GM18951 (cell line): ENCODE results near the gene C11orf87.

ENCODE experiments used
- POLR2A ChIP-seq: IDR thresholded peaks from 4 replicates; pipeline ENCODE4 v1.6.1; 2011; ENCODE audit warnings: mild to moderate bottlenecking; ENCODE audit not compliant: insufficient read length, insufficient read depth; ENCODE audit errors: extremely low read depth
- in situ Hi-C: fragments of 300-500 bp; cut with MboI; formaldehyde crosslinking; loops from one replicate; pipeline ENCODE4 v1.12.0; 2022; ENCODE audit warnings: low sequenced_read_pairs, mixed read lengths, inconsistent platforms; ENCODE audit not compliant: unreplicated experiment

Gene C11orf87

DNA sequence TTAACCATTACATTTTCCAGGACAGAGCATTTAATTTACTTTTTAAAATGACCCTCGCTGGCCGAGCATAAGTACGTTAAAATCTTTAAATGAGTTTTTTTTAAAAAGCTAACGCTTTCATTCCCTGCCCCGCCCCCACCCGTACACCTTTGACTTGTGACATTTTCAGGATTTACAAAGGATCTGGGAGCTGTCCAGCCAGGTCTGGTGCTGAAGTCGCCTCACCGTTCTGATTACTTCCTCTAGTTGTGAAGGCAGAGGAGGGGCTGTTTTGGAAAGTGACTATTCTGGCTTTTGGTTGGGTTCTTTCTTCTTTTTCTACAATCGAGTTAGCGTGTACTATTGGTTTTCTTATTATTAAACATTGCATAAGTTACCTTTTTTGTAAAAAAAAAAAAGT lies 2.9 kb downstream of the C11orf87 start:
- in situ Hi-C loops = no loop called here

DNA sequence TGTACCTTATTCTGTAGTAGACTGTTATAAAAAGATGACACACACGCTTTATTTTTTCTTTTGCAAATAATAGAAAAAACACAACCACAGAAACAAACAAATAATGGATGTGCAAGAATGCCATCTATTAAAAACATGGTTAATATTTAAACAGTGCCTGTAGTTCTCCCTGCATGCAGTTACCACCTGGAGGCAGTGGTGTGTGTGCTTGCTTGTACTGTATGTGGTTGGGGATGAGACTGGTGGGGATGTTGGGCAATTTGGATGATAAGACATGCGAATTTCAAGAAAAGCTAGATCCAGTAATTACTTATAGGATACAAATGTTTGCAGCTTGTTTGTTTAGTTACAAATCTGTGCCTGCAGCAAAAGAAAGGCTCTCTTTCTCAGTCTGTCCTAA lies 3.6 kb downstream of the C11orf87 start:
- in situ Hi-C loops = no loop called here
- no peak for TF ChIP-seq POLR2A

More for the DNA sequence above, 2.9 kb downstream of the C11orf87 start:
- no peak for TF ChIP-seq POLR2A

GRCh38 chr11:109426442-109427240 lies 4.7 kb downstream of the C11orf87 start:
- in situ Hi-C loops = no loop called here
- TF ChIP-seq POLR2A = no peak

DNA sequence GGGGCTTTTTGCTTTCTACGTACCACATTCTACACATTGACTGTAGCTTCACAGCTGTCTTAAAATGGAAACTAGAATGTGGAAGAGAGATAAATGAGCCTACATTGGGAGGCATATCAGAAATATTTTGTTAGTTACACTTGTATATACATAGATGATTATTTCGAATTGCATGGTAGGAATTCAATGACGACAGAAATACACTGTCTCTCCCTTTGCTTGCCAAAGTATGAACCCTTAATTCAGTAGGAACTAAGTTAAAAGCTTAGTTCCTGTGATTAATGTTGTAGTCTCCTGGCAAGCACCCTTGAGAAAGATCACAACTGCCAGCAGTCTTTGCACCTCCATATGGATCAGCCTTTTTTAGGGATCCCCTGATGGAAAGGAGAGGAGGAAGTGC lies 10.1 kb downstream of the C11orf87 start:
- TF ChIP-seq POLR2A = no peak
- in situ Hi-C loops = no loop called here

DNA sequence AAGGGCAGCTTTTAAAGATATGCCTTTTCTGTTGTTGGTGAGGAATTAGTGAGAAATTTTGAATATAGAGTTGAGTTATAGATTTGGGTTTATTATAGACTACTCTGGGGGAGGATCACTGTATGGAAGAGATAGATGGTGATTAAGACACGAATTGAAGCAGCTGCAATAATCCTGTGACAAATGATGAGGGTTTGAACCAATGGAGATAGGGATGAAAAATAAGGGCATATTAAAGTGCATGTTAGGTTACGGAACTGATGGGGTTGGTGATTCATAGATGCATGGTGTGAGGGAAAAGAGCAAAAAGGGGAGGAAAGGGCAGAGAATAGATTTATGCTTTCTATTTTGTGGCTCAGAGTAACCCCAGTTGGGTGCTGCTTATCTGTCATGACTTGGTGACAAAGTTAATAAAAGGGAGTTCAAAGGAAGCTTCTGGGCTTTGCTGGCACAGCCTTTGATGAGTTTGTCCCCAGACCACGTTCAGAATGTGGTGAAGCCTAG lies 11.8 kb downstream of the C11orf87 start:
- no peak for TF ChIP-seq POLR2A
- in situ Hi-C loops = no loop called here

GRCh38 chr11:109435121-109435742 lies 13.2 kb downstream of the C11orf87 start:
- in situ Hi-C loops = no loop called here
- TF ChIP-seq POLR2A = no peak

- in situ Hi-C loops = no loop called here
Observed at GRCh38 chr11:109439684-109440083, 17.7 kb downstream of the C11orf87 start.

DNA sequence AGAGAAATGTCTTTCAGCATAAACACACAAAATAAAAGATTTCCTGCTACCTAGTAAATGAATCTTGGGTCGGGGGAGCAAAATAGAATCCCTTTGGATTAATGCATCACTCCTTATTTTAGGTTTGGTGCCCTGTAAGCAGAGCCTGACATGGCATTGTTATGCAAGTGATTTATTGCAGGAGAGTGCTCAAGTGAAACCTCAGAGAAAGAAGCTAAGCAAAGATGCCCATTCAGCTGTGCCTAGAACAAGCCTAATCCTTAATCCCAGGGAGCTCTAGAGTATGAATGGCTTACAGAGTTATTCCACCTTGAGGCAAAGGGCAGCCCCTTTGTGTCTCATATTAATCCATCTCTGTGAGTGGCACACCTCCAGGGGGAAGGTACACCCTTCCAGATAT lies 21.1 kb downstream of the C11orf87 start:
- no peak for TF ChIP-seq POLR2A
- in situ Hi-C loops = no loop called here

More at GRCh38 chr11:109439684-109440083, 17.7 kb downstream of the C11orf87 start:
- no peak for TF ChIP-seq POLR2A

- in situ Hi-C loops = no loop called here
- TF ChIP-seq POLR2A = no peak
Observed at GRCh38 chr11:109454857-109455256, 32.9 kb downstream of the C11orf87 start.
